HG02678 (cell line): Measurements from ENCODE around the gene STRBP.

Source experiments
- ATAC-seq: cut with Tn5 transposase; IDR thresholded peaks from one replicate; pipeline ENCODE4 v1.9.1; 2021; ENCODE audit warnings: mild to moderate bottlenecking, moderate library complexity; ENCODE audit not compliant: unreplicated experiment

STRBP gene

GRCh38 chr9:123072407-123072995, 195.9 kb downstream of the STRBP start:
- ATAC-seq = no peak
